ENCODE measurements around the gene SLC4A1. TPM values are rescaled to one million over a fixed set of nuclear protein-coding genes. Genes with fewer than 3 reads are reported as not detected.

The SLC4A1 gene
- total and polyA plus RNA-seq, 2 experiments from 2014 or later = not detected

DNA sequence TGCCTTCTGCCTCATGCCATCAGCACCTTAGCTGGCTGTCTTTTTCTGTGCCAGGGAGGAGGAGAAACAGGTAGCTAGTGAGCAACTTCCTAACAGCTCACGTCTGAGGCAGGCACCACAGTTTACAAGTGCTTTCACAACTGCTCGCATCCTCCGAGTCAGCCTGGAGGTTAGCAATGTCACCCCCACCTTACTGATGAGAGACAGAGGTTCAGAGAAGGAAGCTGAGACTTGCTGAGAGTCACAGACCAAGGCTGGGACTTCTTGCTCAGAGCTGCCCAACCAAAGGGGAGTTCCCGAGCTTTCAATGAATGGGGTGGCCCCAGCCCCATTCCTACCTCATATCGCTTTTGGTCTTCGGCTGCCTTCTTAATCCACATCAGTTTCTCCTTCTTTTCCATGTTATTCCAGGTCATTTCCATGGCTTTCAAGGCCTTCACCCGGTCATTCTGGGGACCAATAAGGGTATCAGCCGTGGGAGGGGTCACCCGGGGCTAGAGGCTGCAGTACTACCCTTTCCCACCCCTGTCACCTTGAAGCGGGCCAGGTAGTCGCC, 58.1 kb downstream of the SLC4A1 start:
- in situ Hi-C loops (cut with MboI) = loop anchor here (25.0 kb wide), 2 partner anchors 327 to 427 kb away; no protein-coding TSS in a partner anchor

DNA sequence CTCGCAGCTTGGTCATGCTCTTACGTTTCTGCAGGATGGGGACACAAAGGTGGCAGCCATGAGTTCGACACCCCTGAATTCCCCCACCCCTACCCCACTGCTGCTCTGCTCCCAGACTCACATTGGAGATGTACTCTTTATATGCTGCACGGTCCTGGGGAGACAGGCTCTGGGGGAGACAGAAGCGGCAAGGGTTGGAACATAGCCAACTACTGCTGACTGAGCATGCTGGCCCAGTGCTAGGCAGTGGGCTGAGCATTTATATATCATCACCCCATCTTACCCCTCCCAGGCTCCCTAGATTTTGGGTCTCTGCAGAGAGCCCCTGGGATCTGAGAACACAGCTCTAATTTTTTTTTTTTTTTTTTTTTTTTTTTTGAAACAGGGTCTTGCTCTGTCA, 60.2 kb downstream of the SLC4A1 start:
- TF ChIP-seq EZH2phosphoT487 (IDR thresholded peaks at IDR 0.05; ENCODE audit: insufficient read depth, low read depth) (no peak), EZH2 (IDR thresholded peaks at IDR 0.05; ENCODE audit: insufficient read depth, poor library complexity, severe bottlenecking) (no peak)
- no peak overlapping the region for H3K4me2 ChIP-seq (ENCODE audit: unreplicated experiment)
- H3K27ac ChIP-seq = peak overlapping the region; percentile 80
- H3K4me3 ChIP-seq = no peak overlapping the region
- H3K36me3 ChIP-seq (ENCODE audit: low read depth) = no peaks in the 10 kb centered on the region; the same call in 1 of the 2 replicates
- no peak overlapping the region for H2AFZ ChIP-seq
- in situ Hi-C loops (cut with MboI) = loop anchor here (25.0 kb wide), 2 partner anchors 330 to 430 kb away; no protein-coding TSS in a partner anchor
- H4K20me1 ChIP-seq (ENCODE audit: insufficient read depth) = no peaks in the 10 kb centered on the region
- no peaks in the 10 kb centered on the region for H3K27me3 ChIP-seq (replicated peaks; ENCODE audit: insufficient read depth)
- no peaks in the 10 kb centered on the region for H3K9me2 ChIP-seq (ENCODE audit: insufficient read depth)
- H3K9ac ChIP-seq = peak overlapping the region; percentile 42
- DNase-seq = no peak
- peaks cover 40% of the 10 kb centered on the region for H3K4me1 ChIP-seq (ENCODE audit: insufficient read depth)
- peaks cover 66% of the 10 kb centered on the region for H3F3A ChIP-seq (ENCODE audit: insufficient read depth)
- WGBS, 2 experiments (ENCODE audit: low coverage in 1 of 2, low lambda C conversion rate in 2 of 2, missing lambda C conversion rate in 2 of 2) = 81 to 97% methylated on average over 5 of the region's 5 CpGs
- H3K79me2 ChIP-seq (ENCODE audit: insufficient read depth) = no peaks in the 10 kb centered on the region
- H3K9me3 ChIP-seq (ENCODE audit: low read depth) = no peaks in the 10 kb centered on the region

More for the DNA sequence above, 58.1 kb downstream of the SLC4A1 start:
- Histone ChIP-seq H3K4me3 (no peak overlapping the region), H3K9me2 (ENCODE audit: insufficient read depth) (no peaks in the 10 kb centered on the region), H3K4me2 (ENCODE audit: unreplicated experiment) (peak overlapping the region; percentile 23), H3K9me3 (ENCODE audit: low read depth) (no peaks in the 10 kb centered on the region), H3K27me3 (replicated peaks; ENCODE audit: insufficient read depth) (no peaks in the 10 kb centered on the region), H4K20me1 (ENCODE audit: insufficient read depth) (no peaks in the 10 kb centered on the region), H3K4me1 (ENCODE audit: insufficient read depth) (peaks cover 28% of the 10 kb centered on the region), H2AFZ (no peak overlapping the region), H3K9ac (peak overlapping the region; percentile 54), H3K79me2 (ENCODE audit: insufficient read depth) (peaks cover 1% of the 10 kb centered on the region; the same call in 1 of the 2 replicates), H3F3A (ENCODE audit: insufficient read depth) (peaks cover 48% of the 10 kb centered on the region), H3K27ac (peak overlapping the region; percentile 33), H3K36me3 (ENCODE audit: low read depth) (peaks cover 8% of the 10 kb centered on the region; the same call in 1 of the 2 replicates)
- DNase-seq = peak; percentile 47
- TF ChIP-seq EZH2 (IDR thresholded peaks at IDR 0.05; ENCODE audit: insufficient read depth, poor library complexity, severe bottlenecking) (no peak), EZH2phosphoT487 (IDR thresholded peaks at IDR 0.05; ENCODE audit: insufficient read depth, low read depth) (no peak)
- 37 to 39% methylated on average over 11 of the region's 11 CpGs for WGBS, 2 experiments (ENCODE audit: low coverage in 1 of 2, low lambda C conversion rate in 2 of 2, missing lambda C conversion rate in 2 of 2)

DNA sequence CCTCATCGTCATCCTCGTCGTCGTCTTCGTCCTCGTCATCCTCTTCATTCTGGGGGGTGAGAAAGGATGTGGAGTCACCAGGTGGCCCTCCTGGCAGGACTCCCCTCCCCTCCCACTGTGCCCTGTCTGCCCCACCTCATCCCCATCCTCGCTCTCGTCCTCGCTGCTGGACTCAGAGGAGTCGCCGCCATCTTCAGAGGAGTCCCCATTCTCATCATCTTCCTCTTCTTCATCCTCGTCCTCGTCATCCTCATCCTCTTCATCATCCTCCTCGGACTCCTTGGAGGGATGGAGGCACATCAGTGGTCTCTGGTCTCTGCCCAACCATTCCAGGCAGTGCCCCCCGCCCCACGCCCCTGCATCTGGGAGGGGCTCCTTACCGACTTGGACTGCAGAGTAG, 60.6 kb downstream of the SLC4A1 start:
- Histone ChIP-seq H4K20me1 (ENCODE audit: insufficient read depth) (no peaks in the 10 kb centered on the region), H3K4me1 (ENCODE audit: insufficient read depth) (peaks cover 40% of the 10 kb centered on the region)

DNA sequence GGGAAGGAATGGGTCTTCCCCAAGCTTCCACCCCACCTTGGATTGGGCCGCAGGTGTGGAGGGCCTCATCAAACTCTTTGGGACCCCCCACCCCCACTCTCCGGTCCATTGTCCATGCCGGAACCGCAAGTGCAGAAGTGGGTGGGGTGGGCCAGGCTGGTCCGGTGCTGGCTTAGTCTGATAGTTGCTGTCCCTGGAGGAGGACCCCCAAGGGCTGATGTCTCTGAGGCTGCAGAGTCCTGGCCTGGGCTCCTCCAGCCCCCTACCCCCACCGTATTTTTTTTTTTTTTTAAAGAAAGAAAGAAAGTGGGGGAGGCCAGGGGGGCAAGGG, 61.1 kb downstream of the SLC4A1 start:
- Histone ChIP-seq H3K4me3 (no peak overlapping the region), H3K79me2 (ENCODE audit: insufficient read depth) (no peaks in the 10 kb centered on the region), H3K4me2 (ENCODE audit: unreplicated experiment) (no peak overlapping the region), H3K9me2 (ENCODE audit: insufficient read depth) (no peaks in the 10 kb centered on the region), H3K27ac (no peak overlapping the region), H3K4me1 (ENCODE audit: insufficient read depth) (peaks cover 40% of the 10 kb centered on the region), H3K36me3 (ENCODE audit: low read depth) (no peaks in the 10 kb centered on the region; the same call in 1 of the 2 replicates), H3K9me3 (ENCODE audit: low read depth) (no peaks in the 10 kb centered on the region), H3K9ac (no peak overlapping the region), H3F3A (ENCODE audit: insufficient read depth) (peaks cover 76% of the 10 kb centered on the region), H2AFZ (no peak overlapping the region), H4K20me1 (ENCODE audit: insufficient read depth) (no peaks in the 10 kb centered on the region), H3K27me3 (replicated peaks; ENCODE audit: insufficient read depth) (no peaks in the 10 kb centered on the region)
- 60 to 82% methylated on average over 5 to 6 of the region's 6 CpGs for WGBS, 2 experiments (ENCODE audit: low coverage in 1 of 2, low lambda C conversion rate in 2 of 2, missing lambda C conversion rate in 2 of 2)
- TF ChIP-seq EZH2 (IDR thresholded peaks at IDR 0.05; ENCODE audit: insufficient read depth, poor library complexity, severe bottlenecking) (no peak), EZH2phosphoT487 (IDR thresholded peaks at IDR 0.05; ENCODE audit: insufficient read depth, low read depth) (no peak)
- in situ Hi-C loops (cut with MboI) = loop anchor here (25.0 kb wide), 2 partner anchors 331 to 431 kb away; no protein-coding TSS in a partner anchor
- no peak for DNase-seq

More for the DNA sequence above, 60.6 kb downstream of the SLC4A1 start:
- H3K4me3 ChIP-seq = no peak overlapping the region
- no peak overlapping the region for H3K27ac ChIP-seq
- no peak for DNase-seq
- no peak overlapping the region for H2AFZ ChIP-seq
- no peak overlapping the region for H3K9ac ChIP-seq
- TF ChIP-seq EZH2 (IDR thresholded peaks at IDR 0.05; ENCODE audit: insufficient read depth, poor library complexity, severe bottlenecking) = no peak
- TF ChIP-seq EZH2phosphoT487 (IDR thresholded peaks at IDR 0.05; ENCODE audit: insufficient read depth, low read depth) = no peak
- WGBS, 2 experiments (ENCODE audit: low coverage in 1 of 2, low lambda C conversion rate in 2 of 2, missing lambda C conversion rate in 2 of 2) = 82 to 90% methylated on average over 14 to 17 of the region's 17 CpGs
- no peaks in the 10 kb centered on the region for H3K9me2 ChIP-seq (ENCODE audit: insufficient read depth)
- H3K79me2 ChIP-seq (ENCODE audit: insufficient read depth) = no peaks in the 10 kb centered on the region
- in situ Hi-C loops (cut with MboI) = loop anchor here (25.0 kb wide), 2 partner anchors 330 to 430 kb away; no protein-coding TSS in a partner anchor
- no peaks in the 10 kb centered on the region; the same call in 1 of the 2 replicates for H3K36me3 ChIP-seq (ENCODE audit: low read depth)
- H3K9me3 ChIP-seq (ENCODE audit: low read depth) = no peaks in the 10 kb centered on the region
- no peak overlapping the region for H3K4me2 ChIP-seq (ENCODE audit: unreplicated experiment)
- no peaks in the 10 kb centered on the region for H3K27me3 ChIP-seq (replicated peaks; ENCODE audit: insufficient read depth)
- peaks cover 70% of the 10 kb centered on the region for H3F3A ChIP-seq (ENCODE audit: insufficient read depth)
